HL-60/S4 treated with retinoic acid at 250 ng/mL for 4 days and 3 days (cell line): ENCODE data around the gene PKD1L1.
"Not testable (repeated sequence)": the region's sequence is repeated elsewhere in the genome, so short reads cannot be mapped to it uniquely, and the experiment has no call there.

ENCODE experiments used
- in situ Hi-C: fragments of 300-500 bp; cut with MboI; formaldehyde crosslinking; loops from 2 replicates; pipeline ENCODE4 v1.7.0; 2022; ENCODE audit warnings: low sequenced_read_pairs

Gene PKD1L1

GRCh38 chr7:47779341-47779771 is 168.9 kb downstream of the PKD1L1 start:
- in situ Hi-C loops: no loop called here

- in situ Hi-C loops: no loop called here
These were observed 170.1 kb downstream of the PKD1L1 start for GRCh38 chr7:47778153-47778661.

- in situ Hi-C loops: no loop called here
These were observed 170.6 kb downstream of the PKD1L1 start for GRCh38 chr7:47777531-47778152.

GRCh38 chr7:47776335-47776734 is 171.9 kb downstream of the PKD1L1 start:
- in situ Hi-C loops: no loop called here

- in situ Hi-C loops: no loop called here
These were observed 173.0 kb downstream of the PKD1L1 start for GRCh38 chr7:47775238-47775637.

- in situ Hi-C loops: no loop called here
These were observed 175.8 kb downstream of the PKD1L1 start for GRCh38 chr7:47772492-47772891.

GRCh38 chr7:47771990-47772360 is 176.3 kb downstream of the PKD1L1 start:
- in situ Hi-C loops: no loop called here

GRCh38 chr7:47771336-47771989 is 176.8 kb downstream of the PKD1L1 start:
- in situ Hi-C loops: no loop called here

- in situ Hi-C loops: no loop called here
These were observed 182.1 kb downstream of the PKD1L1 start for GRCh38 chr7:47766126-47766525.

GRCh38 chr7:47765373-47765979 is 182.8 kb downstream of the PKD1L1 start:
- in situ Hi-C loops: no loop called here

- in situ Hi-C loops: no loop called here
These were observed 183.5 kb downstream of the PKD1L1 start for GRCh38 chr7:47764746-47765145.

- in situ Hi-C loops: no loop called here
These were observed 184.9 kb downstream of the PKD1L1 start for GRCh38 chr7:47763063-47763974.

GRCh38 chr7:47762746-47763062 is 185.6 kb downstream of the PKD1L1 start:
- in situ Hi-C loops: no loop called here

- in situ Hi-C loops: no loop called here
These were observed 186.1 kb downstream of the PKD1L1 start for GRCh38 chr7:47762207-47762606.

- in situ Hi-C loops: no loop called here
These were observed 189.1 kb downstream of the PKD1L1 start for GRCh38 chr7:47759056-47759706.

GRCh38 chr7:47758546-47758945 is 189.7 kb downstream of the PKD1L1 start:
- in situ Hi-C loops: no loop called here

- in situ Hi-C loops: no loop called here
These were observed 190.3 kb downstream of the PKD1L1 start for GRCh38 chr7:47757921-47758411.

GRCh38 chr7:47756636-47757035 is 191.6 kb downstream of the PKD1L1 start:
- in situ Hi-C loops: no loop called here

GRCh38 chr7:47755248-47755647 is 193.0 kb downstream of the PKD1L1 start:
- in situ Hi-C loops: no loop called here

- in situ Hi-C loops: not testable (repeated sequence)
These were observed 196.5 kb downstream of the PKD1L1 start for GRCh38 chr7:47751724-47752123.

GRCh38 chr7:47751043-47751442 is 197.2 kb downstream of the PKD1L1 start:
- in situ Hi-C loops: no loop called here
